GM12878 (cell line): Measurements from ENCODE around the gene CEP76. TPM values are rescaled to one million over a fixed set of nuclear protein-coding genes. Genes with fewer than 3 reads are reported as not detected.

Experiments used
- ATAC-seq: fragments of 200-7000 bp; cut with Tn5 transposase; 3 replicates; pipeline ENCODE4 v1.9.1; 2020; ENCODE audit warnings: mild to moderate bottlenecking, moderate library complexity
- BruUV-seq: library from RNA; stranded (reverse); fragments of 400-500 nt; replicated peaks from 2 replicates; lab custom pipeline; 2021; lab: Mats Ljungman, UMichigan
- CTCF ChIA-PET: fragments of 300-600 bp; sonication (Branson Sonifier 250); formaldehyde crosslinking; extraction: SDS; loops from one replicate; lab custom pipeline; 2021; ENCODE audit warnings: inconsistent platforms; lab: Yijun Ruan, JAX
- POLR2A ChIA-PET: fragments of 350-600 bp; formaldehyde crosslinking; extraction: SDS; loops from one replicate; lab custom pipeline; 2021; ENCODE audit warnings: inconsistent platforms; lab: Charles Lee
- RAD21 ChIA-PET: fragments of 300-600 bp; sonication (Branson Sonifier 250); formaldehyde crosslinking; loops from one replicate; lab custom pipeline; 2023; ENCODE audit warnings: antibody characterized with exemption; ENCODE audit not compliant: unreplicated experiment; lab: Charles Lee
- SMC1A ChIA-PET: fragments of 300-600 bp; sonication (Branson Sonifier 250); formaldehyde crosslinking; loops from one replicate; lab custom pipeline; 2023; ENCODE audit not compliant: unreplicated experiment, uncharacterized antibody; lab: Charles Lee
- DNase-seq: peaks from one replicate; pipeline ENCODE4 v3.0.0-alpha.2; 2011; ENCODE audit warnings: low read depth, low spot score
- FAIRE-seq: peaks from 3 replicates; lab custom pipeline; 2011; peaks lifted over from hg19 to GRCh38; lab: Jason Lieb, UNC
- H2AFZ ChIP-seq: 2 replicates; pipeline ENCODE4 v1.6.0; 2011; ENCODE audit warnings: low read depth, low read length, control low read depth; ENCODE audit not compliant: control insufficient read depth
- H3K27ac ChIP-seq: 2 replicates; pipeline ENCODE4 v1.5.1; 2011; ENCODE audit warnings: control low read depth; ENCODE audit not compliant: control insufficient read depth, insufficient read depth
- H3K27me3 ChIP-seq, 2 experiments: replicated peaks in 1 of 2; 2 replicates each; pipeline versions ENCODE4 v1.6.0 to v1.6.1; 2011; ENCODE audit warnings: low read length in 1 of 2; ENCODE audit not compliant: control insufficient read depth in 2 of 2, insufficient read depth in 2 of 2
- H3K36me3 ChIP-seq, 2 experiments: 2 replicates each; pipeline ENCODE4 v1.5.1; 2011; ENCODE audit warnings: low read length in 1 of 2; ENCODE audit not compliant: control insufficient read depth in 2 of 2, insufficient read depth in 2 of 2
- H3K4me1 ChIP-seq: 2 replicates; pipeline ENCODE4 v1.6.1; 2011; ENCODE audit warnings: mild to moderate bottlenecking, low read length, moderate library complexity, mixed read lengths; ENCODE audit not compliant: control insufficient read depth, insufficient read depth
- H3K4me2 ChIP-seq: 2 replicates; pipeline ENCODE4 v1.6.0; 2011; ENCODE audit warnings: control low read depth; ENCODE audit not compliant: control insufficient read depth, insufficient read depth
- H3K4me3 ChIP-seq: fragments of 200-600 bp; sonication (generic); 2 replicates; pipeline ENCODE4 v1.5.1; 2016
- H3K79me2 ChIP-seq: 2 replicates; pipeline ENCODE4 v1.6.0; 2011; ENCODE audit warnings: low read length; ENCODE audit not compliant: control insufficient read depth, insufficient read depth
- H3K9ac ChIP-seq: 2 replicates; pipeline ENCODE4 v1.8.0; 2011; ENCODE audit warnings: low read length, control low read depth, mixed read lengths; ENCODE audit not compliant: control insufficient read depth, insufficient read depth
- H3K9me3 ChIP-seq: replicated peaks from 3 replicates; pipeline ENCODE4 v1.5.1; 2011; ENCODE audit warnings: mild to moderate bottlenecking, low read length; ENCODE audit not compliant: control insufficient read depth, insufficient read depth
- H4K20me1 ChIP-seq: 2 replicates; pipeline ENCODE4 v1.6.0; 2011; ENCODE audit not compliant: control insufficient read depth, insufficient read depth
- CBX3 ChIP-seq: fragments of 200-600 bp; sonication (generic); IDR thresholded peaks from 2 replicates; pipeline ENCODE4 v1.6.1; 2016; ENCODE audit warnings: low read depth, borderline replicate concordance
- IKZF1 ChIP-seq: fragments of 450-650 bp; conservative IDR thresholded peaks from 2 replicates; pipeline ENCODE4 v1.6.1; 2017; ENCODE audit warnings: antibody characterized with exemption, mild to moderate bottlenecking
- NR2F1 ChIP-seq: fragments of 450-650 bp; conservative IDR thresholded peaks from 2 replicates; pipeline ENCODE4 v1.6.1; 2017; ENCODE audit warnings: mild to moderate bottlenecking
- POLR2AphosphoS5 ChIP-seq: IDR thresholded peaks from 2 replicates; pipeline ENCODE4 v1.6.1; 2011; ENCODE audit warnings: mild to moderate bottlenecking, low read length, inconsistent platforms
- RAD21 ChIP-seq: IDR thresholded peaks from 2 replicates; pipeline ENCODE4 v1.6.1; 2011; ENCODE audit warnings: mild to moderate bottlenecking, low read depth, low read length, moderate library complexity; ENCODE audit not compliant: insufficient read depth
- SMC3 ChIP-seq: IDR thresholded peaks from 2 replicates; pipeline ENCODE4 v1.6.1; 2011; ENCODE audit warnings: low read length, improper control_type of control experiment, borderline replicate concordance
- ZSCAN29 ChIP-seq: fragments of 450-650 bp; IDR thresholded peaks from 2 replicates; pipeline ENCODE4 v1.6.1; 2017; ENCODE audit warnings: mild to moderate bottlenecking, moderate library complexity
- WGBS: methylation state at CpG from one replicate; pipeline ENCODE4 v1.1.6; 2016; ENCODE audit warnings: low lambda C conversion rate; ENCODE audit not compliant: insufficient replicate concordance, insufficient coverage; ENCODE audit errors: missing lambda C conversion rate; 5-methylcytosine and 5-hydroxymethylcytosine counted together
- in situ Hi-C: fragments of 300-500 bp; cut with MboI; formaldehyde crosslinking; loops from 9 replicates; pipeline ENCODE4 v1.14.3; 2018; ENCODE audit warnings: mixed read lengths
- intact Hi-C: fragments of 100-400 bp; cut with micrococcal nuclease; formaldehyde crosslinking; loops from one replicate; pipeline ENCODE4 v1.14.2; 2022; ENCODE audit not compliant: unreplicated experiment
- polyA plus RNA-seq, 11 experiments: library from polyadenylated mRNA; depleted of rRNA in 4 of 11; unstranded in 6 of 11; stranded (reverse) in 5 of 11; fragments of >200 nt; fragmentation: Nextera tagmentation in 4 of 11; fragmentation: Illumina TruSeq in 1 of 11; extraction: Ambion mirVana in 4 of 11; extraction: Trizol in 1 of 11; gene quantifications; 1 replicate in 1 of 11; 2 replicates in 10 of 11; pipeline versions ENCODE4 v1.2.1 to v1.2.3, GENCODE V29; 2011 to 2016; ENCODE audit warnings: inconsistent platforms in 2 of 11, missing spikeins in 2 of 11, low read depth in 1 of 11
- total RNA-seq, 4 experiments: library from RNA; depleted of rRNA in 3 of 4; stranded (reverse); fragments of >200 nt in 3 of 4; fragmentation: Illumina TruSeq in 1 of 4; extraction: Trizol in 1 of 4; gene quantifications; 2 replicates each; pipeline versions ENCODE4 v1.2.1 to v1.2.3, GENCODE V29; 2013 to 2021
- TF ChIP-seq, protein P1 (sequence below), 3 experiments: IDR thresholded peaks in 2 of 3; conservative IDR thresholded peaks in 1 of 3; 2 replicates each; pipeline ENCODE4 v1.5.1; 2011; ENCODE audit warnings: low read depth in 3 of 3, low read length in 3 of 3, mild to moderate bottlenecking in 3 of 3, control low read depth in 2 of 3, moderate library complexity in 2 of 3, inconsistent platforms in 1 of 3, mixed read lengths in 1 of 3; ENCODE audit not compliant: control insufficient read depth in 2 of 3, insufficient read depth in 1 of 3; ENCODE audit errors: extremely low read depth in 1 of 3

Gene CEP76
- total and polyA plus RNA-seq, 10 of the 15 experiments (the other 5 are each of a cell fraction or from before 2014, with no cell fraction given), result 3.9 to 14.9 (median 13.2) TPM

DNA sequence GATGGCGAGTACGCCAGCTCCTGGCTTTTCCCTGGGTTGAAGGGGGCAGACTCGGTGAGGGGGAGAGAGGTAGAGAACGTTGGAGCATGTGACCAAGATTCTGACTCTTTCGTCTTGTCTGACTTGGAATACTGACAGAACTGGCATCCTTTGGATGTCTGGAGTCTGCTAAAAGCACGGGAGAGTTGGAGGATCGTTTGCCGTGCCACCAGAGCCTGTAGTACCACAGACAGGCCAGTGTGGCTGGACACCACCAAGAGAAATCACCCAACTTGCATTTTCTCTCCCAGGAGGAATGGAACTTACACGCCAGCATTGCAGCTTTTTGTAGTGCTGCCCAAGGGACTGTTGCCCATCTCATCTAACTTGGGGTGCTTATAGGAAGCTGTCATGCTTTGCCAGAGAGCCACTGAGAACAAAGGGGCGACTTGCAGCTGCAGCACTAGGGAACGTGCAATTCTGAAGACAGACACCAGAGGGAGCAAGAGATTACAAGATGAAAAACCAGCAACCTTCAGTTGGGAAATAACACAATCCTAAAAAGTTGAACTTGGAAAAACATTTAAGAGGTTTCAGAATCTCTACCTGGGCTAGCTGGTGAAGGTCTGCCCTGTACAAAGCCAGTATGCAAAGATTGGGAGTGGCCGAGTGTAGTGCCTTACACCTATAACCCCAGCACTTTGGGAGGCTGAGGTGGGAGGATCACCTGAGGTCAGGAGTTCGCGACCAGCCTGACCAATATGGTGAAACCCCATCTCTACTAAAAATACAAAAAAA, 24.4 kb upstream of the CEP76 start:
- H3K27me3 ChIP-seq, result no peaks in the 10 kb centered on the region
- SMC1A ChIA-PET, result interaction anchor here (0.7 to 4.7 kb wide), 14 partner anchors 8 to 433 kb away, joined by 3 to 32 read pairs (median 4); no protein-coding TSS in a partner anchor
- POLR2A ChIA-PET, result no interaction called here
- no peak overlapping the region for H3K4me3 ChIP-seq
- no peaks in the 10 kb centered on the region for H3K9me3 ChIP-seq
- in situ Hi-C loops, result loop anchor here (5.0 kb wide), 2 partner anchors 205 to 430 kb away; no protein-coding TSS in a partner anchor
- no peaks in the 10 kb centered on the region for H3K4me1 ChIP-seq
- H3K9ac ChIP-seq, result no peak overlapping the region
- H4K20me1 ChIP-seq, result no peaks in the 10 kb centered on the region
- no peak overlapping the region for H3K27ac ChIP-seq
- RAD21 ChIA-PET, result interaction anchor here (0.7 to 4.7 kb wide), 6 partner anchors 22 to 432 kb away, joined by 3 to 18 read pairs (median 6); no protein-coding TSS in a partner anchor
- DNase-seq, result no peak
- 57% methylated on average over 14 of the region's 14 CpGs for WGBS
- intact Hi-C loops, result loop anchor here (1.0 to 10.0 kb wide), 3 partner anchors 166 to 428 kb away; no protein-coding TSS in a partner anchor
- H3K79me2 ChIP-seq, result no peaks in the 10 kb centered on the region
- H3K36me3 ChIP-seq, result peaks cover 5 to 24% of the 10 kb centered on the region in 2 experiments
- peak; percentile 88 for FAIRE-seq
- peak; percentile 84 for TF ChIP-seq RAD21
- TF ChIP-seq SMC3, result peak; percentile 94
- TF ChIP-seq ZSCAN29, result no peak
- TF ChIP-seq, protein P1, sequence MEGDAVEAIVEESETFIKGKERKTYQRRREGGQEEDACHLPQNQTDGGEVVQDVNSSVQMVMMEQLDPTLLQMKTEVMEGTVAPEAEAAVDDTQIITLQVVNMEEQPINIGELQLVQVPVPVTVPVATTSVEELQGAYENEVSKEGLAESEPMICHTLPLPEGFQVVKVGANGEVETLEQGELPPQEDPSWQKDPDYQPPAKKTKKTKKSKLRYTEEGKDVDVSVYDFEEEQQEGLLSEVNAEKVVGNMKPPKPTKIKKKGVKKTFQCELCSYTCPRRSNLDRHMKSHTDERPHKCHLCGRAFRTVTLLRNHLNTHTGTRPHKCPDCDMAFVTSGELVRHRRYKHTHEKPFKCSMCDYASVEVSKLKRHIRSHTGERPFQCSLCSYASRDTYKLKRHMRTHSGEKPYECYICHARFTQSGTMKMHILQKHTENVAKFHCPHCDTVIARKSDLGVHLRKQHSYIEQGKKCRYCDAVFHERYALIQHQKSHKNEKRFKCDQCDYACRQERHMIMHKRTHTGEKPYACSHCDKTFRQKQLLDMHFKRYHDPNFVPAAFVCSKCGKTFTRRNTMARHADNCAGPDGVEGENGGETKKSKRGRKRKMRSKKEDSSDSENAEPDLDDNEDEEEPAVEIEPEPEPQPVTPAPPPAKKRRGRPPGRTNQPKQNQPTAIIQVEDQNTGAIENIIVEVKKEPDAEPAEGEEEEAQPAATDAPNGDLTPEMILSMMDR (IDR thresholded peaks at IDR 0.05 in 2 of 3, conservative IDR thresholded peaks at IDR 0.05 in 1 of 3; ENCODE audit: control insufficient read depth in 2 of 3, extremely low read depth in 1 of 3, insufficient read depth in 1 of 3, low read depth in 3 of 3, low read length in 3 of 3), result peak; percentile 82 to 84 (median 83)
- 0 out of 2 replicates have a peak, but pooled peaks have one; percentile 15 for TF ChIP-seq IKZF1
- peak; percentile 35; the same call in 1 of the 2 replicates for TF ChIP-seq POLR2AphosphoS5
- TF ChIP-seq NR2F1, result peak; percentile 53
- no peak for TF ChIP-seq CBX3
- no peak overlapping the region for H2AFZ ChIP-seq
- no TSS peak for BruUV-seq
- CTCF ChIA-PET, result interaction anchor here (0.7 to 6.1 kb wide), 24 partner anchors 10 to 437 kb away, joined by 3 to 70 read pairs (median 4); no protein-coding TSS in a partner anchor
- ATAC-seq, result peak; percentile 84
- H3K4me2 ChIP-seq, result no peak overlapping the region
